GM12874 (cell line): Measurements from ENCODE around the gene MRGPRG.

Experiments
- CTCF ChIP-seq: IDR thresholded peaks from 2 replicates; pipeline ENCODE4 v1.5.1; 2011; ENCODE audit warnings: low read depth, mild to moderate bottlenecking, control low read depth, low read length, moderate library complexity; ENCODE audit not compliant: insufficient read depth

The MRGPRG gene

GRCh38 chr11:3221408-3222002 is 2.9 kb upstream of the MRGPRG start:
- no peak for TF ChIP-seq CTCF

DNA sequence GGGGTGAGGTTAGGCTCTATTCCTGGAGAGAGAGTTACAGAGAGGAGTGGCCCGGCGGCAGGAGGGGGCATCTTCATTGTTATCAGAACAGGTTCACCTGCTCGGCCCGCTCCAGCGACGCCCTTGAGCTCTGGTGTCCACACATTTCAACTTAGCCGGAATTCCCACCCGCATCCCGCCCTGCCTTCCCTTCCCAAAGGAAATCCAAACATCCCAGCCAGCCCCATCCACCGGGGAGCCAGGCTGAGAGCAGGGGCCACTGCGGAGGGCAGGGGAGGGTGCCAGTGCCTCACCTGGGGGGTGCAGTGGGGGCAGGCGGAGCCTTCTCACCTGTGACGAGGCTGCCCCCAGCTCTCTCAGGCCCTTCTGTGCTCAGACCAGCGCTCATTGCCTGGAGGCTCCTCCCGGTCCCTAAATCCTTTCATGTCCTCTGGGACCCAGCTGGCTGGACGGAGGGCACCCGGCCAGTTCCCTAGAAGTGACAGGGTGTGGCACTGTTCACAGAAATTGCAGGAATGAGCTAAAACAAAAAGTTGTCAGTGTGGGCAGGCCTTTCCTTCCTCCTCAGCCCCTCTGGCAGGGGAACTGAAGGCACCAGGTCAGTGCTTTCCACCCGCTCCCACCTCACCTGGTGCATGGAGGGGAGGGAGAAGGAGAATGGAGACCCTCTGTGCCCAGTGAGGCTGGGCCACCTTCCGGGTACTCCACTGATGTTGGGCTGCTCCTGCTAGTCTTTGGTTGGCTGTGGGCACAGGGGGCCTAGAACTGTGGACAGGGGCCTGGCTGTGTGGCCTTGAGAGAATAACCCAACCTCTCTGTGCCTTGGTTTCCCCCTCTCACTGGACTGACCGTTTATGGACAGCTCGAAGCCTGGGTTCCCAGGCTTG is 2.2 kb upstream of the MRGPRG start:
- no peak for TF ChIP-seq CTCF

GRCh38 chr11:3220101-3220500 is 1.5 kb upstream of the MRGPRG start:
- TF ChIP-seq CTCF, result no peak

GRCh38 chr11:3219281-3219892 is 774 bp upstream of the MRGPRG start:
- no peak for TF ChIP-seq CTCF

GRCh38 chr11:3217818-3218482 is 663 bp downstream of the MRGPRG start:
- no peak for TF ChIP-seq CTCF

DNA sequence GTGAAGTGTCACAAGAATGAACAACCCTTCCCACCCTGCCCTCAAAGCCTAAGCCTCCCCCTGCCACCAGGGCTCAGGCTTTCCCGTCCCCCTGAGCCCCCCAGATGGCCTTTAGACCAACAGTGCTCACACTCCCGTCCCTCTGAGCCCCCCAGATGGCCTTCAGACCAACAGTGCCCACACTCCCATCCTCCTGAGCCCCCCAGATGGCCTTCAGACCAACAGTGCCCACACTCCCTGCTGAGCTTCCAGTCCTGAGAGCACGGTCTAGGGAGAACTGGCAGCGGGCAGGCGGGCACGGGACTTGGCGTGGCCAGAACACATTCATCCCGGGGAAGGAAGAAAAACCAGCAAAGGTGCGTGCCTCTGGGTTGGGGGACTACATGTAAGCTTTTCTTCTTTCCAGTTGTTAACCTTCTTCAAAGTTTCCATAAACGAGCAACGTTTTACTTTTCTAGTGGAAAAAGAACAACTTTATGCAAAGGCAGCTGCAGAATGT is 2.5 kb downstream of the MRGPRG start:
- TF ChIP-seq CTCF, result no peak

DNA sequence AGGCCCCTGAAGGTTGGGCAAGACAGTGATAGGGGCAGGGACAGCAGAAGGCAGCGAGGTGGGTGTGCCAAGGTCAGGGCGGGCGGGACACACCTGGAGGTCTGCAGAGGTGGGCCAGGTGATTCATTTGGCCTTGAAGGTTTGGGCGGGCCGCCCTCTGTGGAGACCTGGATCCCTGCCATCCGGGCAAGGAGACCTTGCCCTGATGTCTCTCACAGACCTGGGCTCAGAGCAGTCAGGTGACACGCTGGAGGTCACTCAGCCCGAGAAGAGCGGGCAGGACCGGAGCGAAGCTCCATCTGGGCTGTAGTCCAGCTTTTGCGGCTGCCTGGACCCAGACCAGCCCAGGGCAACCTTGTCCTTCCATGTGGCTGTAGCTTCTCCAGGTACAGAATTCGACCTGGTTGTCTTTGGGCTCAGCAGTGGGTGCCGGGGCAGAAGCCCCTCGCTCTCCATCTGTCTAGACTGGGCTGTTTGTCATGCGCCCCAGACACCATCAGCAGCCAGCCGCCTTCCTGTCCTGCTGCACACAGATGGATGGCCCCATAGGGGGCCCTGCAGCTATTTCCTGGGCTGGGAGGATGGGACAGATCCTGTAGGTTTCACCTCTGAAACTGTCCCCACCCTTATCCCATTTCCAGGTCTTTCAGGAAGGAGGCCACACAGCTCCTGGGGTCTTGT is 3.1 kb downstream of the MRGPRG start:
- no peak for TF ChIP-seq CTCF
